Neuronal stem cell (in vitro differentiated cells): Measurements from ENCODE around the gene AATK.

Experiments
- DNase-seq: peaks from one replicate; pipeline ENCODE4 v3.0.0-alpha.2; 2013; ENCODE audit warnings: low spot score
- H2AFZ ChIP-seq: one replicate; pipeline ENCODE4 v1.6.1; 2013; ENCODE audit warnings: mild to moderate bottlenecking, low read length, inconsistent platforms
- H2AK5ac ChIP-seq: 2 replicates; pipeline ENCODE4 v1.6.1; 2013; ENCODE audit warnings: low read depth, mild to moderate bottlenecking, inconsistent platforms, low read length, moderate library complexity, mixed read lengths
- H2BK120ac ChIP-seq: 2 replicates; pipeline ENCODE4 v1.6.1; 2013; ENCODE audit warnings: low read depth, mild to moderate bottlenecking, inconsistent platforms, low read length, moderate library complexity, mixed read lengths
- H2BK12ac ChIP-seq: one replicate; pipeline ENCODE4 v1.6.1; 2013; ENCODE audit warnings: low read length, inconsistent platforms
- H2BK15ac ChIP-seq: 2 replicates; pipeline ENCODE4 v1.6.1; 2013; ENCODE audit warnings: mild to moderate bottlenecking, low read length, inconsistent platforms, mixed read lengths
- H2BK5ac ChIP-seq: one replicate; pipeline ENCODE4 v1.6.1; 2013; ENCODE audit warnings: inconsistent platforms, mild to moderate bottlenecking, low read length, moderate library complexity
- H3K14ac ChIP-seq: one replicate; pipeline ENCODE4 v1.6.1; 2013; ENCODE audit warnings: low read length, inconsistent platforms
- H3K18ac ChIP-seq: 2 replicates; pipeline ENCODE4 v1.6.1; 2013; ENCODE audit warnings: low read length, inconsistent platforms
- H3K23ac ChIP-seq: 2 replicates; pipeline ENCODE4 v1.6.1; 2013; ENCODE audit warnings: low read depth, mild to moderate bottlenecking, mixed read lengths, low read length, inconsistent platforms; ENCODE audit not compliant: poor library complexity
- H3K27ac ChIP-seq: replicated peaks from 3 replicates; pipeline ENCODE4 v1.5.1; 2013; ENCODE audit warnings: low read length, inconsistent platforms
- H3K27me3 ChIP-seq, 3 experiments: 2 replicates each; pipeline ENCODE4 v1.6.1; 2013; ENCODE audit warnings: low read length in 3 of 3, mild to moderate bottlenecking in 2 of 3, inconsistent platforms in 1 of 3, low read depth in 1 of 3, mixed read lengths in 1 of 3, moderate library complexity in 1 of 3; ENCODE audit not compliant: control insufficient read depth in 3 of 3, insufficient read depth in 3 of 3
- H3K36me3 ChIP-seq, 2 donors: replicated peaks in 1 of 2; 2 replicates each; pipeline ENCODE4 v1.6.1; 2013; ENCODE audit warnings: low read length in 2 of 2; ENCODE audit not compliant: control insufficient read depth in 2 of 2, insufficient read depth in 2 of 2
- H3K4ac ChIP-seq: 2 replicates; pipeline ENCODE4 v1.6.1; 2013; ENCODE audit warnings: inconsistent platforms, mild to moderate bottlenecking, low read length, moderate library complexity
- H3K4me1 ChIP-seq, 2 donors: 1 replicate in 1 of 2; 2 replicates in 1 of 2; pipeline ENCODE4 v1.6.1; 2013; ENCODE audit warnings: low read length in 2 of 2, low read depth in 1 of 2; ENCODE audit not compliant: control insufficient read depth in 2 of 2, insufficient read depth in 1 of 2
- H3K4me2 ChIP-seq: one replicate; pipeline ENCODE4 v1.6.1; 2013; ENCODE audit warnings: mild to moderate bottlenecking, low read length, inconsistent platforms; ENCODE audit not compliant: insufficient read depth, poor library complexity, severe bottlenecking
- H3K4me3 ChIP-seq, 2 donors: 2 replicates each; pipeline ENCODE4 v1.5.1; 2013; ENCODE audit warnings: low read length in 2 of 2, mild to moderate bottlenecking in 2 of 2, inconsistent platforms in 1 of 2, moderate library complexity in 1 of 2
- H3K79me1 ChIP-seq: one replicate; pipeline ENCODE4 v1.6.1; 2013; ENCODE audit warnings: low read depth, mild to moderate bottlenecking, inconsistent platforms, low read length, moderate library complexity
- H3K9ac ChIP-seq: one replicate; pipeline ENCODE4 v1.6.1; 2013; ENCODE audit warnings: mild to moderate bottlenecking, low read depth, low read length, inconsistent platforms; ENCODE audit not compliant: poor library complexity
- H3K9me3 ChIP-seq, 2 donors: replicated peaks in 1 of 2; 2 replicates each; pipeline versions ENCODE3 to v1.6.1; 2013; ENCODE audit warnings: low read length in 2 of 2, mild to moderate bottlenecking in 2 of 2, inconsistent platforms in 1 of 2, low read depth in 1 of 2, mixed read lengths in 1 of 2, moderate library complexity in 1 of 2; ENCODE audit not compliant: control insufficient read depth in 2 of 2, insufficient read depth in 1 of 2
- H4K8ac ChIP-seq: one replicate; pipeline ENCODE4 v1.6.1; 2013; ENCODE audit warnings: low read depth, mild to moderate bottlenecking, inconsistent platforms, low read length, moderate library complexity
- H4K91ac ChIP-seq: one replicate; pipeline ENCODE4 v1.6.1; 2013; ENCODE audit warnings: low read length, low read depth, mild to moderate bottlenecking, inconsistent platforms; ENCODE audit not compliant: poor library complexity
- WGBS, 2 donors: extraction: QIAGEN DNeasy Blood & Tissue Kit; methylation state at CpG; one replicate each; pipeline ENCODE4 v1.1.7; 2013; ENCODE audit warnings: missing lambda C conversion rate in 2 of 2, mixed read lengths in 1 of 2; ENCODE audit not compliant: insufficient read length in 2 of 2, insufficient replicate concordance in 1 of 2; ENCODE audit errors: extremely low coverage in 2 of 2; 5-methylcytosine and 5-hydroxymethylcytosine counted together

AATK gene

DNA sequence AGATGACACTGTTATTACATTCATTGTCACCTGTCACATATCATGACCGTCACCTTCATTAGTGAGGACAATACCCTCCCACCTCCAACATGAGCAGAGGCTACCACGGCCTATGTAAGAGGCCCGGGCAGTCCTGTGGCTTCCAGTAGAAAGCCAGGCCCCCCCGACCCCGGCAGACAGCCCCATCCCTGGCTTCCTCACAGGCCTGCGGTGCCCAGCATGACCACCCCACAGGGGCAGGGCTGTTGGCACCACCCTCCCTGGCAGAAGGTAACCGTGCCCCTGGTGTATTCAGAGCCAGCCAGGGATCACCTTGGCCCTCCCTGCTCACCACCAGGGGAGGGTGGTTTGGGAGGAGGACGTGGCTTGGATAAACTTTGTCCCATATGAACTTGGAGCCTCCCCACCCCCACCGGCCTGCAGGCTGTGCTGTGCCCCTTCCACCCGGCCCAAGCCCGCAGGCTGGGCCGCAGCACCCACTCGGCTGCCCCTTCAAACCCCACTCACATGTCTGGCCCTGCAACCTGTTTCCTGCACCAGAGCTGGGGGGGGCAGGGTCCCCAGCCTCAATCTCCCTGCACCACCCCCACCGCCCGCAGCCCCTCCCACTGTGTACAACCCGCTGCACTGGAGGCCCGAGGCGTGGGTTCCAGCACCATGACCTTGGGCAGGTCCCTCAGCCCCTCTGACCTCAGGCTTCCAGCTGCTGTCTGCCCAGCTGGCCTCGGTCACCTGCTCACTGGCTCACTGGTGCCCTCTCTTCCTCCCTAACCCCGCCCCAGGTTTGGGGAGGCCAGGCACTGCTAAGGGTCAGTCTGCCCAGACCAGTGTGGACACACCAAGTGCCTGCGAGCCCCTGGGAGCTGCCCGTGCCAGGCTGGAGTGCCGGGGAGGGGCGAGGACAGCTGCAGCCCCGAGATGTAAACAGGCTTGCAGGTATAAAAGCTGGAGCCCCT, 12.4 kb upstream of the AATK start:
- Histone ChIP-seq H3K4ac (no peak overlapping the region), H3K27me3 (no peaks in the 10 kb centered on the region), H3K14ac (no peak overlapping the region), H3K27ac (no peak overlapping the region), H2BK5ac (peak overlapping the region; percentile 24), H3K4me3 (peak overlapping the region in 1 of 2 donors; percentile 15), H3K4me1 (no peaks in the 10 kb centered on the region), H2BK12ac (no peak overlapping the region), H2BK15ac (no peak overlapping the region), H2BK120ac (no peak overlapping the region), H3K79me1 (peaks cover 4% of the 10 kb centered on the region), H3K9ac (peak overlapping the region; percentile 12), H4K8ac (no peak overlapping the region), H3K9me3 (peaks cover 2 to 3% of the 10 kb centered on the region in 2 donors), H3K4me2 (no peak overlapping the region), H2AFZ (no peak overlapping the region), H3K36me3 (no peaks in the 10 kb centered on the region), H3K23ac (peak overlapping the region; percentile 65), H3K18ac (no peak overlapping the region), H4K91ac (no peak overlapping the region), H2AK5ac (peak overlapping the region; percentile 54)
- WGBS, 2 donors = no CpG with 5 or more reads among the region's 25 CpGs
- no peak for DNase-seq

DNA sequence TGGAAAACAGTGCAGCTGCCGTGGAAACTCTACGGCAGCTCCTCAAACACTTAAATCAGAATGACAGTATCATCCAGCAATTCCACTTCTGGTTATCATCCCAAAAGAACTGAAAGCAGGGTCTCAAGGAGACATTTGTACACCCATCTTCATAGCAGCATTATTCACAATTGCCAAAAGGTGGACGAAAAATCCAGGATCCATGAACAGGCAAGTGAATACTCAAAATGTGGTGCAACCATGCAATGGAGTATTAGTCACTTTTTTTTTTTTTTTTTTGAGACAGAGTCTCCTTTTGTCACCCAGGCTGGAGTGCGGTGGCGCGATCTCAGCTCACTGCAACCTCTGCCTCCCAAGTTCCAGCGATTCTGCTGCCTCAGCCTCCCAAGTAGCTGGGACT, 10.6 kb upstream of the AATK start:
- H2BK5ac ChIP-seq = no peak overlapping the region
- H3K79me1 ChIP-seq = peaks cover 4% of the 10 kb centered on the region
- no CpG with 5 or more reads among the region's 7 CpGs for WGBS, 2 donors
- H2AK5ac ChIP-seq = no peak overlapping the region
- no peak overlapping the region for H3K4me2 ChIP-seq
- no peak overlapping the region for H3K14ac ChIP-seq
- no peak overlapping the region for H2AFZ ChIP-seq
- H3K23ac ChIP-seq = no peak overlapping the region
- no peak overlapping the region for H4K91ac ChIP-seq
- H2BK120ac ChIP-seq = no peak overlapping the region
- no peak overlapping the region for H3K9ac ChIP-seq
- no peak overlapping the region for H2BK15ac ChIP-seq
- peaks cover 3 to 4% of the 10 kb centered on the region in 2 donors for H3K9me3 ChIP-seq
- H3K27ac ChIP-seq = no peak overlapping the region
- H4K8ac ChIP-seq = no peak overlapping the region
- H3K4me1 ChIP-seq = no peaks in the 10 kb centered on the region
- no peak overlapping the region for H3K4ac ChIP-seq
- H3K27me3 ChIP-seq = no peaks in the 10 kb centered on the region
- H2BK12ac ChIP-seq = no peak overlapping the region
- H3K18ac ChIP-seq = no peak overlapping the region
- no peak overlapping the region for H3K4me3 ChIP-seq
- no peak for DNase-seq
- no peaks in the 10 kb centered on the region for H3K36me3 ChIP-seq

GRCh38 chr17:81173762-81174155, 7.7 kb upstream of the AATK start:
- Histone ChIP-seq H2BK5ac (no peak overlapping the region), H2AK5ac (no peak overlapping the region), H2AFZ (no peak overlapping the region), H4K8ac (no peak overlapping the region), H3K9ac (no peak overlapping the region), H3K4me1 (no peaks in the 10 kb centered on the region), H3K4ac (no peak overlapping the region), H2BK15ac (no peak overlapping the region), H3K14ac (no peak overlapping the region), H3K18ac (no peak overlapping the region), H2BK120ac (no peak overlapping the region), H3K27me3 (no peaks in the 10 kb centered on the region), H3K4me2 (no peak overlapping the region), H2BK12ac (no peak overlapping the region), H3K9me3 (peaks cover 3 to 7% of the 10 kb centered on the region in 2 donors), H3K23ac (no peak overlapping the region), H4K91ac (no peak overlapping the region), H3K79me1 (peaks cover 2% of the 10 kb centered on the region), H3K27ac (no peak overlapping the region), H3K36me3 (peaks cover 0 to 2% of the 10 kb centered on the region in 2 donors), H3K4me3 (no peak overlapping the region)
- DNase-seq = no peak
- no CpG with 5 or more reads among the region's 1 CpG for WGBS, 2 donors

DNA sequence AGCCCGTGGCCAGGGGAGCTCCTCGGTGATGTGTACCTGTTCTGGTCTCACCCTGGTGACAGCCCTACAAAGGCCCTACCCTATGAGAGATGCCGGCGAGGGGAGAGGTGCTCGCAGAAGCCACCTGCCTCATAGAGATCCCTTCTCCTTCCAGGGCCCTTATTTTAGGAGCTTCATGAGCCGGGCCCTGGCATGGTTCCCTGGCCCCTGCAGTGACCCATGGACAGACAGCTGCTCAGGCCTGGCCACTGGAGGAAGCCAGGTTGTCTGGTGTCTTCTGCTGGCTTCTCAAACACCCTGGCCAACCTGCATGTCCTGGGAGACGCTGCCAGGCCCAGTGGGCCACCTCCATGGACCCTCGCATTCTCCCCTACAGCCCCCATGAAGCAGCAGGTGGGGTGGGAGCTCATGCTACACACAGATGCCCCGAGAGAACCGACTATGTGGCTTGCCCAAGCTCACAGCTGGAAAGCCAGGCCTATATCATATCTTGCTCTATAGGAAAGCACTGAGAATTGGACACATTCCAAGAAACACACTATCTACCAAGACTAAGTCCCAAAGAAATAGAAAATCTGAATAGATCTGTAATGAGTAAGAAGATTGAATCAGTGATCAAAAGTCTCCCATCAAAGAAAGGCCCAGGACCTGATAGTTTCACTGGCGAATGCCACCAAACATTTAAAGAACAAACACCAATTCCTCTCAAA, 7.2 kb upstream of the AATK start:
- Histone ChIP-seq H3K27ac (no peak overlapping the region), H2BK120ac (no peak overlapping the region), H4K91ac (no peak overlapping the region), H3K36me3 (peaks cover 0 to 2% of the 10 kb centered on the region in 2 donors), H3K9ac (no peak overlapping the region), H3K4me3 (no peak overlapping the region), H3K9me3 (peaks cover 3 to 7% of the 10 kb centered on the region in 2 donors), H3K79me1 (peaks cover 2% of the 10 kb centered on the region), H3K23ac (no peak overlapping the region), H2AK5ac (no peak overlapping the region), H3K4ac (no peak overlapping the region), H3K4me2 (no peak overlapping the region), H3K18ac (no peak overlapping the region), H3K4me1 (no peaks in the 10 kb centered on the region), H2BK12ac (no peak overlapping the region), H3K14ac (no peak overlapping the region), H2AFZ (no peak overlapping the region), H2BK15ac (no peak overlapping the region), H3K27me3 (no peaks in the 10 kb centered on the region), H2BK5ac (no peak overlapping the region), H4K8ac (no peak overlapping the region)
- WGBS, 2 donors = no CpG with 5 or more reads among the region's 11 CpGs
- DNase-seq = no peak
